ENCODE results near the gene ATP1A3. TPM values are rescaled to one million over a fixed set of nuclear protein-coding genes. Genes with fewer than 3 reads are reported as not detected.

The ATP1A3 gene
- total RNA-seq, 4 donors from 2014 or later: not detected

DNA sequence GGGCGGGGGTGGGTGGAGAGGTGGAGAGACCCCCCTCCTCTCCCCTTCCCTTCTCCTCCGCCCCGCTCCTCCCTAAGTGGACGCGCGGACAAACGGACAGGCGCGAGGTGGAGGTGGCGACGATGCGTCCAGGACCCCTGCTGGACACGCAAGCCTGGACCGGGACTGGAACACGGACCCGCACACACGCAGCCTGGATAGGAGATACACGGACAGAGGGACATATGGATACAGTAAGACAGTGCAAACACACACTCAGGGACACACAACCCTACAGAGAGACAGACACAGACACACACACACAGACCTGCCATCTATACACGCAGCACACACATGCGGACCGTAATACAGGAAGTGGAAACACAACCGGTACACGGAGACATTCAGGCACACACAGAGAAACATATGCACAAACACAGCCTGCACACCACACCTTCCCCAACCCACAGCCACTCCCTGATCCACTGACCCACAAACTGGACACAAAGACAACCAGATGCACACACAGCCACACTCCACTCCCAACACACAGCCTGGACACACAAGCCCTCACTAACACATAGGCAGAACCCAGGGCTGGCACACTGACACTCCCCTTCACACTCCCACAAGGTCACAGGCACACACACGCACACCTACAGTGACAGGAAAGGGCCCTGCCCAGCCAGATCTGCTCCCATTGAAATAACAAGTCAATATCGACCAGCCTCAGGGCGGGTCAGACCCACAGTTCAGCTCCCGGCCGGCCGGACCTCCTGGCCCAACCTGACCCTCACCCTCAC is 65.1 kb downstream of the ATP1A3 start:
- WGBS, 2 donors: 5% methylated on average over 23 to 26 of the region's 29 CpGs
- H3K36me3 ChIP-seq: peaks cover 0 to 4% (median 0%) of the 10 kb centered on the region in 3 donors
- H3K27ac ChIP-seq: peak overlapping the region in 1 of 4 donors; percentile 41
- peak overlapping the region in 2 of 4 donors; percentile 34 to 39 for H3K4me3 ChIP-seq
- peaks cover 8 to 99% of the 10 kb centered on the region in 2 donors for H3K27me3 ChIP-seq
- DNase-seq (ENCODE audit: low spot score in 2 of 2): no peak
- H3K4me1 ChIP-seq: peaks cover 0 to 31% (median 9%) of the 10 kb centered on the region in 4 donors
- no peak for TF ChIP-seq EP300 (IDR thresholded peaks at IDR 0.05)
- TF ChIP-seq, protein P1, sequence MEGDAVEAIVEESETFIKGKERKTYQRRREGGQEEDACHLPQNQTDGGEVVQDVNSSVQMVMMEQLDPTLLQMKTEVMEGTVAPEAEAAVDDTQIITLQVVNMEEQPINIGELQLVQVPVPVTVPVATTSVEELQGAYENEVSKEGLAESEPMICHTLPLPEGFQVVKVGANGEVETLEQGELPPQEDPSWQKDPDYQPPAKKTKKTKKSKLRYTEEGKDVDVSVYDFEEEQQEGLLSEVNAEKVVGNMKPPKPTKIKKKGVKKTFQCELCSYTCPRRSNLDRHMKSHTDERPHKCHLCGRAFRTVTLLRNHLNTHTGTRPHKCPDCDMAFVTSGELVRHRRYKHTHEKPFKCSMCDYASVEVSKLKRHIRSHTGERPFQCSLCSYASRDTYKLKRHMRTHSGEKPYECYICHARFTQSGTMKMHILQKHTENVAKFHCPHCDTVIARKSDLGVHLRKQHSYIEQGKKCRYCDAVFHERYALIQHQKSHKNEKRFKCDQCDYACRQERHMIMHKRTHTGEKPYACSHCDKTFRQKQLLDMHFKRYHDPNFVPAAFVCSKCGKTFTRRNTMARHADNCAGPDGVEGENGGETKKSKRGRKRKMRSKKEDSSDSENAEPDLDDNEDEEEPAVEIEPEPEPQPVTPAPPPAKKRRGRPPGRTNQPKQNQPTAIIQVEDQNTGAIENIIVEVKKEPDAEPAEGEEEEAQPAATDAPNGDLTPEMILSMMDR (IDR thresholded peaks at IDR 0.05): no peak
- no peak for TF ChIP-seq POLR2A (IDR thresholded peaks at IDR 0.05)
- H3K9me3 ChIP-seq: no peaks in the 10 kb centered on the region

DNA sequence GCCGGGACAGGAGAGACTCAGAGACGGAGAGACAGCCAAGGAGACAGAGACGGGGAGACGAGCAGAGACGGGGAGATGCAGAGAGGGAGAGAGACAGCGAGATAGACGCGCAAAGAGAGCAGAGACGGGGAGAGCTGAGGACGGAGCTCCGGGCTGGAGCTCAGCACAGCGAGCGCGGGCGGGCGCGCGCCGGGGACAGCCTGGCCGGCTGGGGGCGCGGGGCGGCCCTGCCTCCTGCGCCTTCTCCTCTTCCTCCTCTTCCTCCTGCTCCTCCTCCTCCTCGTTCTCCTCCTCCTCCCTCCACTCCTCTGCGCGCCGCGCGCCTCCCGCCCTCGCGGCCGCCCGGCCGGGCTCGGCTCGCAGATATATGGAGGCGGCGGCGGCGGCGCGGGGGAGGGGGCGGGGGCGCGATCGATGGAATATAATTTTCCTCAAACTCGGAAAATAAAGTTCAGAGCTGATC is 65.8 kb downstream of the ATP1A3 start, which contains the start of gene ERFL:
Gene ERFL, minus strand, starts transcription at position 229 of the 463 bp plus-strand sequence. CDS start 15,530 bp downstream, outside the sequence.
- DNase-seq (ENCODE audit: low spot score in 2 of 2): no peak
- Histone ChIP-seq H3K9me3 (no peaks in the 10 kb centered on the region), H3K27me3 (peaks cover 8 to 97% of the 10 kb centered on the region in 2 donors), H3K4me3 (peak within 1 kb of the TSS; percentile 5 to 39 (median 20)), H3K36me3 (peaks cover 0 to 4% (median 0%) of the 10 kb centered on the region in 3 donors), H3K27ac (peak within 1 kb of the TSS in 1 of 4 donors; percentile 41), H3K4me1 (peaks cover 0 to 31% (median 9%) of the 10 kb centered on the region in 4 donors)
- WGBS, 2 donors: 1% methylated on average over 49 of the region's 49 CpGs
- TF ChIP-seq, protein P1 (IDR thresholded peaks at IDR 0.05): no peak

DNA sequence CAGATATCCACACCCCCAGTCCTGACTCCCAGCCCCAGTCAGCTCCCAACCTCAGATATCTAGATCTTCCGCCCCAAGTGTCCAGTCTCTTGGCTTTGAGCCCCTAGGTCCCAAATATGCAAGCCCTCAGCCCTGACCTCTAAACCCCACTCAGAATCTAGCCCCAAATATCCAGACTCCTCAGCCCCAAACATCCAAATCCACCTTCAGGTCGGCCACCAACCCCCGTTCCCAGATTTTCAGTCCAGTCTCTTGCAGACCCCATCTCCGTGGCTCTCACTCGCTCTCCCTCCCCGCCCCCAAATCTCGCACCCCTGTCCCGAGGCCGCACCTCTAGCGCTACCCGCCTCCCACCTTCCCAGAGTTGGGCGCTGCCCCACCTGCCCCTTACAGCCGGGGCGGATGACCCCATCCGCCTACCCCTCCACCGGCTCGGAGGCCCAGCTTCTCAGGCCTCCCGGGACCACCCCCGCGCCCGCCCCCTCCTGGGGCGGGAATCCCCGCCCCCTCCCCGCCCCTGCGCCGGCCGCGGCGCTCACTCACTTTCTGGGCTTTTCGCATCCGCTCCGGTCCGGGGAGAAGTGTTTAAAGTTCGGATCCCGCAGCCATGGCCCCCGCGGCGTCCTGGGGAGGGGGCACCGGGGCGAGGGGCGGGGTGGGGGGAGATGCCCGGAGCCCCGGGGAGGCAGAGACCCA is 66.4 kb downstream of the ATP1A3 start:
- H3K36me3 ChIP-seq: peaks cover 0 to 4% (median 0%) of the 10 kb centered on the region in 3 donors
- WGBS, 2 donors: 7 to 8% methylated on average over 26 to 32 of the region's 43 CpGs
- DNase-seq (ENCODE audit: low spot score in 2 of 2): no peak
- H3K27me3 ChIP-seq: peaks cover 8 to 97% of the 10 kb centered on the region in 2 donors
- peak overlapping the region; percentile 5 to 39 (median 20) for H3K4me3 ChIP-seq
- peaks cover 0 to 25% (median 9%) of the 10 kb centered on the region in 4 donors for H3K4me1 ChIP-seq
- H3K27ac ChIP-seq: peak overlapping the region in 1 of 4 donors; percentile 41
- TF ChIP-seq POLR2A (IDR thresholded peaks at IDR 0.05): no peak
- TF ChIP-seq, protein P1 (IDR thresholded peaks at IDR 0.05): no peak
- H3K9me3 ChIP-seq: no peaks in the 10 kb centered on the region

DNA sequence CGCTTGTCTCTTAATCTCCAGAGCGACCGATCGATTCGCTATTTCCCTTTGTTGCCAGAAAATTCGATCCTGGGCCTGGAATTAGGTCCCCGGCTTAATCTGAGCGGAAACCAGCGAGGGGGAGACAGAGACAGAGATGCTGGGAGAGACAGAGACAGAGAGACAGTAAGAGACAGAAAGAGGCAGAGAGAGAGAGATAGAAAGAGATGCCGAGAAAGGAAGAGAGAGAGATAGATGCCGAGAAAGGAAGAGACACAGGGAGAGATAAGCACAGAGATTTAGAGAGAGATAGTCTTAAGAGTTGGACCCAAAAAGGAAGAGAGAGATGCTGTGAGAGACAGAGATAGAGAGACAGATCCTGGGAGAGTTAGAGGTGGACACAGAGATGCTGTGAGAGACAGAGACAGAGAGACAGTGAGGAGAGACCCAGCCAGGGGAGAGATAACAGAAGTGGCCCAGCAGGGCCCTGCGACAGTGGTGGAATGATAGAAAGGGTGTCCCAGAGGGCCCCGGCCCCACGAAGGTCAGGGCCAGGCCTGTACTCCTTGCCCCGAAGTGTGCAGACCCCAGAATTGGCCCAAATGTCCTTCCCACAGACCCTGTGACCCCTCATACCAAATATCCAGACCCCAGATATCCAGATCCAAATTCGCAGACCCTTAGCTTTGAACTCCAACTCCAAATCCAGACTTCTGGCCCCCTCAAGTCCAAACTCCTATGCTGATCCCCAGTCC is 67.1 kb downstream of the ATP1A3 start:
- H3K4me1 ChIP-seq: peaks cover 0 to 20% (median 9%) of the 10 kb centered on the region in 4 donors
- no peaks in the 10 kb centered on the region for H3K9me3 ChIP-seq
- TF ChIP-seq EP300 (IDR thresholded peaks at IDR 0.05): no peak
- DNase-seq (ENCODE audit: low spot score in 2 of 2): no peak
- H3K27ac ChIP-seq: no peak overlapping the region
- peaks cover 0 to 4% (median 0%) of the 10 kb centered on the region in 3 donors for H3K36me3 ChIP-seq
- H3K4me3 ChIP-seq: no peak overlapping the region
- H3K27me3 ChIP-seq: peaks cover 8 to 97% of the 10 kb centered on the region in 2 donors
- WGBS, 2 donors: 39 to 53% methylated on average over 16 of the region's 16 CpGs

DNA sequence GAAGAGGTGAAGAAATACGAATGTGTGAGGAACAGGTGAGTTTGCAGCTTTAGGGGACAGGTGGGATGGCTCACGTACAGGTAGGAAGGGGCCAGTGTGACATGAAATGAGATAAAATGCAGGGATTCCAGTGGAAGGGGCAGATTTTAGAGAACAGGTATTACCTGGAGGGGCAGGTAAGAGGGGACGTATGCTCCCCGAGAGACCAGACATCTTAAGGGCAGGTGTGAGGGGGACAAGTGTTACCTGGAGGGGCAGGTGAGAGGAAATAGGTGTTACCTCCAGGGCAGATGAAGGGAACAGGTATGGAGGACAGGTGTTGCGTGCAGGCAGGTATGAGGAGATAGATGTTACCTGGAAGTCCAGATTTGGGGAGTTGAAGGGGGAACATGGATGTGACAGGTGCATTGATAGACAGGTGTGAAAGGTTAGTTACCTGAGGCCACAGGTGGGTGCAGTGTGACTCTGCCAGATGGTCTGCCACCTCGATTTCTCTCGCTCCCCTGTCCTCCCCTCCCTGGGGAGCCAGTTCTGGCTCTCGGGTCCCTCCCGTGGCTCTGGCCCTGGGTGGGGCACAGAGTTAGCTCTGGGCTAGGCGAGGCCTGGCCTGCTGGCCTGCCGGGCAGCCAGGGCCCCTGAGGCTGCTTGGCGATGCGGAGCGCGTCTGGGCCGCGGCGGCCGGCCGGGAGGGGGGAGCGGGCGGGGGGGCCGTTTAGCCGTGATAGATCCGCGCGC is 67.8 kb downstream of the ATP1A3 start:
- peaks cover 0 to 4% (median 0%) of the 10 kb centered on the region in 3 donors for H3K36me3 ChIP-seq
- TF ChIP-seq EP300 (IDR thresholded peaks at IDR 0.05): no peak
- TF ChIP-seq POLR2A (IDR thresholded peaks at IDR 0.05): no peak
- TF ChIP-seq, protein P1 (IDR thresholded peaks at IDR 0.05): no peak
- no peak overlapping the region for H3K4me3 ChIP-seq
- H3K27ac ChIP-seq: no peak overlapping the region
- H3K27me3 ChIP-seq: peaks cover 8 to 97% of the 10 kb centered on the region in 2 donors
- peaks cover 0 to 20% (median 9%) of the 10 kb centered on the region in 4 donors for H3K4me1 ChIP-seq
- no peak for DNase-seq (ENCODE audit: low spot score in 2 of 2)
- H3K9me3 ChIP-seq: no peaks in the 10 kb centered on the region
- WGBS, 2 donors: 16 to 30% methylated on average over 23 to 25 of the region's 27 CpGs
